Suprapubic skin (tissue), 4 donors: ENCODE measurements around the gene ZNF439. TPM values are rescaled to one million over a fixed set of nuclear protein-coding genes. Genes with fewer than 3 reads are reported as not detected.
"Not testable (repeated sequence)": the region's sequence is repeated elsewhere in the genome, so short reads cannot be mapped to it uniquely, and the experiment has no call there.

Experiments
- DNase-seq, 2 donors: peaks; one replicate each; pipeline ENCODE4 v3.0.0-alpha.2; 2019; ENCODE audit warnings: low spot score in 2 of 2
- H3K27ac ChIP-seq: fragments of 200-600 bp; sonication (generic); one replicate; pipeline ENCODE4 v1.5.1; 2019
- H3K27me3 ChIP-seq: fragments of 200-600 bp; sonication (generic); one replicate; pipeline ENCODE4 v1.5.1; 2019
- H3K36me3 ChIP-seq: fragments of 200-600 bp; sonication (generic); one replicate; pipeline ENCODE4 v1.5.1; 2019
- H3K4me1 ChIP-seq: fragments of 200-600 bp; sonication (generic); one replicate; pipeline ENCODE4 v1.5.1; 2019
- H3K4me3 ChIP-seq: fragments of 200-600 bp; sonication (generic); one replicate; pipeline ENCODE4 v1.5.1; 2019; ENCODE audit warnings: mild to moderate bottlenecking
- H3K9me3 ChIP-seq: fragments of 200-600 bp; sonication (generic); one replicate; pipeline ENCODE4 v1.5.1; 2019
- CTCF ChIP-seq, 2 donors: fragments of 200-600 bp in 1 of 2; fragments of 450-650 bp in 1 of 2; sonication (generic) in 1 of 2; IDR thresholded peaks; one replicate each; pipeline ENCODE4 v1.5.1; 2016 to 2019; ENCODE audit warnings: antibody characterized with exemption in 2 of 2, mild to moderate bottlenecking in 1 of 2, moderate library complexity in 1 of 2
- EP300 ChIP-seq: sonication (generic); formaldehyde crosslinking; IDR thresholded peaks from one replicate; pipeline ENCODE4 v1.6.1; 2017; ENCODE audit warnings: antibody characterized with exemption
- POLR2A ChIP-seq, 2 donors: fragments of 450-650 bp; IDR thresholded peaks; one replicate each; pipeline ENCODE4 v1.6.1; 2017; ENCODE audit warnings: antibody characterized with exemption in 2 of 2, mild to moderate bottlenecking in 2 of 2, moderate library complexity in 2 of 2
- POLR2AphosphoS5 ChIP-seq, 3 donors: sonication (generic); formaldehyde crosslinking; IDR thresholded peaks; one replicate each; pipeline ENCODE4 v1.6.1; 2017; ENCODE audit warnings: antibody characterized with exemption in 3 of 3
- WGBS: methylation state at CpG from one replicate; pipeline ENCODE4 v1.1.5; 2018; 5-methylcytosine and 5-hydroxymethylcytosine counted together
- total RNA-seq, 4 donors: library from RNA; depleted of rRNA; stranded (reverse); fragments of >200 nt; gene quantifications; one replicate each; pipeline ENCODE4 v1.1.0, GENCODE V29; 2016

Gene ZNF439
- total RNA-seq, 4 donors from 2014 or later = 5.4 to 8.9 (median 7.1) TPM

GRCh38 chr19:11843722-11844121 is 4.8 kb upstream of the ZNF439 start:
- H3K4me3 ChIP-seq = no peak overlapping the region
- peaks cover 9% of the 10 kb centered on the region for H3K4me1 ChIP-seq
- WGBS = 41% methylated on average over 2 of the region's 2 CpGs
- TF ChIP-seq POLR2A (IDR thresholded peaks at IDR 0.05) = no peak
- no peak for DNase-seq
- no peaks in the 10 kb centered on the region for H3K9me3 ChIP-seq
- no peaks in the 10 kb centered on the region for H3K27me3 ChIP-seq
- H3K36me3 ChIP-seq = no peaks in the 10 kb centered on the region
- no peak overlapping the region for H3K27ac ChIP-seq

- not testable (repeated sequence) for H3K27ac ChIP-seq, DNase-seq, H3K9me3 ChIP-seq, H3K27me3 ChIP-seq, H3K4me3 ChIP-seq, H3K36me3 ChIP-seq
- 59% methylated on average over 6 of the region's 6 CpGs for WGBS
- peaks cover 22% of the 10 kb centered on the region for H3K4me1 ChIP-seq
Observed at GRCh38 chr19:11847615-11848014, 911 bp upstream of the ZNF439 start.

DNA sequence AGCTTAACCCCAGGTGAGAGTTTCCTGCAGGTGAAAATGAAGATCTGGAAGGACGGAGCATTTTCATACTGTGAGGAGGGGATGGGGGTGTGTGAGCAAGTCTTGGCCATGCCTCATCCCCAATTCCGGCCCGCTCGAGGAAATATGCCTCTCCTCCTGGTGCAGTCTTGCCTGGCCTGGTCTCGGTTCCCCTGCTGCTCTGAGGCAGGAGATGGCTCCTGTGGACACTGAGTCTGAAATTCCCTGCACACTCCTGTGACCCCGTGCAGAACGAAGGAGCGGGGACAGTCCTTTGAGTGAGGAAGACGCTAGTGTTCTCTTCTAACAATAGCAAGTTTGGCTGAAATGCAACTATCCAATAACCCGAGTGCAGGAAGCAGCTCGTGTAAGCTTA is 329 bp upstream of the ZNF439 start:
- H3K36me3 ChIP-seq = no peaks in the 10 kb centered on the region
- TF ChIP-seq POLR2A (IDR thresholded peaks at IDR 0.05) (no peak), POLR2AphosphoS5 (IDR thresholded peaks at IDR 0.05) (no peak), CTCF (IDR thresholded peaks at IDR 0.05) (no peak), EP300 (no peak)
- no peaks in the 10 kb centered on the region for H3K27me3 ChIP-seq
- H3K27ac ChIP-seq = peak overlapping the region; percentile 65
- H3K9me3 ChIP-seq = no peaks in the 10 kb centered on the region
- H3K4me1 ChIP-seq = peaks cover 22% of the 10 kb centered on the region
- DNase-seq = no peak
- H3K4me3 ChIP-seq = peak overlapping the region; percentile 70
- 38% methylated on average over 11 of the region's 11 CpGs for WGBS

DNA sequence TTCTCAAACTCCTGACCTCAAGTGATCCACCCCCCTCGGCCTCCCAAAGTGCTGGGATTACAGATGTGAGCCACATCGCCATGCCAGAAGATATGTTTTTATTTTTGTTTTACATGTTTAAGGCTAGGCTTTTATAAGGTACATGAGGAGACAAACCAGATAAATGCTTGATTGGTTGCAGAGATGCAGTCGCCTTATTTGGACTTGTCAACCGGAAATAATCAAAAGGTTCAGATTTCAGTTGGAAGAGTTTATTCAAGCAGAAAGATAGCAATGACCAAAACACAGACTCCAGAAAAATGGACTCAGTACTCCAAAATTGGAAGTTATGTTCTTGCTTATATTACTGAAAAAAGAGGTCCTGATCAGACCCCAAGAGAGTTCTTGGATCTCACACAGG is 1.8 kb downstream of the ZNF439 start:
- DNase-seq, H3K27ac ChIP-seq, H3K27me3 ChIP-seq, H3K4me3 ChIP-seq, H3K36me3 ChIP-seq, H3K9me3 ChIP-seq: not testable (repeated sequence)
- peaks cover 22% of the 10 kb centered on the region for H3K4me1 ChIP-seq
- 92% methylated on average over 4 of the region's 4 CpGs for WGBS

- Histone ChIP-seq H3K36me3 (no peaks in the 10 kb centered on the region), H3K27me3 (no peaks in the 10 kb centered on the region), H3K9me3 (no peaks in the 10 kb centered on the region), H3K4me3 (no peak overlapping the region), H3K27ac (no peak overlapping the region), H3K4me1 (peaks cover 21% of the 10 kb centered on the region)
- no peak for DNase-seq
- 70% methylated on average over 3 of the region's 3 CpGs for WGBS
- TF ChIP-seq POLR2AphosphoS5 (IDR thresholded peaks at IDR 0.05) (no peak), CTCF (IDR thresholded peaks at IDR 0.05) (no peak), EP300 (no peak), POLR2A (IDR thresholded peaks at IDR 0.05) (no peak)
Observed at GRCh38 chr19:11853358-11853757, 4.8 kb downstream of the ZNF439 start.

DNA sequence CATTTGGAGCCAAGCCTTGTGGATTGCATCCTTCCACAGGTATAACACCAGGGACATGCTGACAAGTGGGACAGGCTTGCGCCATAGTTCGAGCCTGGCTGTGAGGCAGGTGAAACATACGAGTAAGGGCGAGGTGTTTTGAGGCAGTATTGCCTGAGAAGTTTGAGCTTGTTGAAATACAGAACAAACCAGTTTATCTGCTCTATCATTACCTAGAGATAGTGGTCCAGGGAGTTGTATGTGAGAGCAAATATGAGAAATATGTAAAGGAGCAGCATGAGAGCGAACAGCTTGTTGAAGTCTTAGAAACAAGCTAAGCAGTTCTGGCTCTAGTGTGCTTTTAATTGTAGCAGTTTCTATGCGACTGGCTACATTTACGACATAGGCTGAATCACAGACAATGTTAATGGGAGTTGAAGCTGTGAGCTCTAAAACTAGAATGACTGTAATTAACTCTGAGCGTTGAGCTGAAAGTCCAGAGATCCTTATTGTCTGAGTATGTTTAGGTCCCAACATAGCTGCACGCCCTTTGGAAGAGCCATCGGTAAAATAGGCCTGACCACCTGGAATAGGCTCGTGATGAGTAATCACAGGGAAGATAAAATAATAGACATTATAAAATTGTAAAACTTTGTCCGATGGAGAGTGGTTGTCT is 8.2 kb downstream of the ZNF439 start:
- Histone ChIP-seq H3K27ac (peak overlapping the region; percentile 10), H3K27me3 (no peaks in the 10 kb centered on the region), H3K9me3 (no peaks in the 10 kb centered on the region), H3K4me1 (peaks cover 5% of the 10 kb centered on the region), H3K4me3 (no peak overlapping the region), H3K36me3 (no peaks in the 10 kb centered on the region)
- TF ChIP-seq POLR2A (IDR thresholded peaks at IDR 0.05) = no peak
- TF ChIP-seq POLR2AphosphoS5 (IDR thresholded peaks at IDR 0.05) = no peak
- no peak for TF ChIP-seq CTCF (IDR thresholded peaks at IDR 0.05)
- TF ChIP-seq EP300 = no peak
- no peak for DNase-seq
- WGBS = 71% methylated on average over 12 of the region's 12 CpGs

GRCh38 chr19:11860721-11861120 is 12.2 kb downstream of the ZNF439 start:
- TF ChIP-seq CTCF (IDR thresholded peaks at IDR 0.05) (no peak), POLR2A (IDR thresholded peaks at IDR 0.05) (no peak), POLR2AphosphoS5 (IDR thresholded peaks at IDR 0.05) (no peak), EP300 (no peak)
- WGBS = 89% methylated on average over 7 of the region's 7 CpGs
- Histone ChIP-seq H3K27me3 (no peaks in the 10 kb centered on the region), H3K4me3 (no peak overlapping the region), H3K27ac (no peak overlapping the region), H3K9me3 (no peaks in the 10 kb centered on the region), H3K36me3 (peaks cover 5% of the 10 kb centered on the region), H3K4me1 (peaks cover 2% of the 10 kb centered on the region)
- DNase-seq = no peak
